IPS DF 4.7 (cell line): ENCODE data around the gene IGFL4.

Source experiments
- DNase-seq: peaks from one replicate; pipeline ENCODE4 v3.0.0-alpha.2; 2013; ENCODE audit warnings: low spot score; ENCODE audit errors: extremely low read depth

IGFL4 gene

GRCh38 chr19:46022061-46022430 lies 18.8 kb downstream of the IGFL4 start:
- no peak for DNase-seq

GRCh38 chr19:46021531-46022041 lies 19.2 kb downstream of the IGFL4 start:
- no peak for DNase-seq

- DNase-seq, result no peak
Measured at GRCh38 chr19:46020819-46021125, 20.0 kb downstream of the IGFL4 start.

- DNase-seq, result no peak
Measured at GRCh38 chr19:46019270-46019669, 21.5 kb downstream of the IGFL4 start.

- no peak for DNase-seq
Measured at GRCh38 chr19:46018729-46019251, 22.0 kb downstream of the IGFL4 start.

- DNase-seq, result no peak
Measured at GRCh38 chr19:46017874-46018675, 22.7 kb downstream of the IGFL4 start.

- no peak for DNase-seq
Measured at GRCh38 chr19:46017095-46017429, 23.7 kb downstream of the IGFL4 start.

- DNase-seq, result no peak
Measured at GRCh38 chr19:46016426-46017094, 24.2 kb downstream of the IGFL4 start.

- no peak for DNase-seq
Measured at GRCh38 chr19:46015687-46016425, 24.9 kb downstream of the IGFL4 start.

GRCh38 chr19:46014941-46015686 lies 25.7 kb downstream of the IGFL4 start:
- no peak for DNase-seq

- no peak for DNase-seq
Measured at GRCh38 chr19:46014534-46014933, 26.3 kb downstream of the IGFL4 start.

GRCh38 chr19:46009530-46010510 lies 31.0 kb downstream of the IGFL4 start:
- no peak for DNase-seq

GRCh38 chr19:46006411-46006810 lies 34.4 kb downstream of the IGFL4 start:
- DNase-seq, result no peak

- no peak for DNase-seq
Measured at GRCh38 chr19:46002678-46003275, 38.0 kb downstream of the IGFL4 start.

- DNase-seq, result no peak
Measured at GRCh38 chr19:46000491-46001246, 40.1 kb downstream of the IGFL4 start.

- no peak for DNase-seq
Measured at GRCh38 chr19:45999653-46000121, 41.1 kb downstream of the IGFL4 start.

GRCh38 chr19:45998834-45999233 lies 42.0 kb downstream of the IGFL4 start:
- no peak for DNase-seq

GRCh38 chr19:45996933-45997332 lies 43.9 kb downstream of the IGFL4 start:
- no peak for DNase-seq
